Suprapubic skin (tissue), 4 donors: ENCODE measurements around the gene ARMC8.

Experiments used
- EP300 ChIP-seq: sonication (generic); formaldehyde crosslinking; IDR thresholded peaks from one replicate; pipeline ENCODE4 v1.6.1; 2017; ENCODE audit warnings: antibody characterized with exemption
- POLR2A ChIP-seq, 2 donors: fragments of 450-650 bp; IDR thresholded peaks; one replicate each; pipeline ENCODE4 v1.6.1; 2017; ENCODE audit warnings: antibody characterized with exemption in 2 of 2, mild to moderate bottlenecking in 2 of 2, moderate library complexity in 2 of 2
- POLR2AphosphoS5 ChIP-seq, 3 donors: sonication (generic); formaldehyde crosslinking; IDR thresholded peaks; one replicate each; pipeline ENCODE4 v1.6.1; 2017; ENCODE audit warnings: antibody characterized with exemption in 3 of 3
- TF ChIP-seq, protein P1 (sequence below), 2 donors: fragments of 200-600 bp in 1 of 2; fragments of 450-650 bp in 1 of 2; sonication (generic) in 1 of 2; IDR thresholded peaks; one replicate each; pipeline ENCODE4 v1.5.1; 2016 to 2019; ENCODE audit warnings: antibody characterized with exemption in 2 of 2, mild to moderate bottlenecking in 1 of 2, moderate library complexity in 1 of 2

DNA sequence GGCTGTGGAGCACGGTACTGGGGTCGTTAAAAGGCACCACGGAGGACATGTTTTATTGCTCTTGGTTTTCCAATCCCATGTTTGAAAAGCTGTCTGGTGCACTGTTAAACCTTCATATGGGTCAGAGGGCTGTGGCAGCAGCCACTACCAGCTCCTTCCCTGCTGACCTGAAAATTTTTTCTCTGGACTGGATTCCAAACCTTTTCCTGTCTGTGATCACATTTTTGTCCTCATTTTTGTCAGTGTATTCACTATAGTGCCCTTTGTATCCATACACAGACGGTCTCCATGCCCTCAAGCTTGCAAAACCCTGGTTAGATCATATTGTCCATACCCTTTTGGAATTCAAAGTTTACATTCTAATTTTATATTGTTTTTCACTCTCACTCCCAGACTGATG is 72.0 kb downstream of the ARMC8 start:
- TF ChIP-seq, protein P1, sequence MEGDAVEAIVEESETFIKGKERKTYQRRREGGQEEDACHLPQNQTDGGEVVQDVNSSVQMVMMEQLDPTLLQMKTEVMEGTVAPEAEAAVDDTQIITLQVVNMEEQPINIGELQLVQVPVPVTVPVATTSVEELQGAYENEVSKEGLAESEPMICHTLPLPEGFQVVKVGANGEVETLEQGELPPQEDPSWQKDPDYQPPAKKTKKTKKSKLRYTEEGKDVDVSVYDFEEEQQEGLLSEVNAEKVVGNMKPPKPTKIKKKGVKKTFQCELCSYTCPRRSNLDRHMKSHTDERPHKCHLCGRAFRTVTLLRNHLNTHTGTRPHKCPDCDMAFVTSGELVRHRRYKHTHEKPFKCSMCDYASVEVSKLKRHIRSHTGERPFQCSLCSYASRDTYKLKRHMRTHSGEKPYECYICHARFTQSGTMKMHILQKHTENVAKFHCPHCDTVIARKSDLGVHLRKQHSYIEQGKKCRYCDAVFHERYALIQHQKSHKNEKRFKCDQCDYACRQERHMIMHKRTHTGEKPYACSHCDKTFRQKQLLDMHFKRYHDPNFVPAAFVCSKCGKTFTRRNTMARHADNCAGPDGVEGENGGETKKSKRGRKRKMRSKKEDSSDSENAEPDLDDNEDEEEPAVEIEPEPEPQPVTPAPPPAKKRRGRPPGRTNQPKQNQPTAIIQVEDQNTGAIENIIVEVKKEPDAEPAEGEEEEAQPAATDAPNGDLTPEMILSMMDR (IDR thresholded peaks at IDR 0.05): no peak
- TF ChIP-seq POLR2AphosphoS5 (IDR thresholded peaks at IDR 0.05) (no peak), EP300 (no peak), POLR2A (IDR thresholded peaks at IDR 0.05) (no peak)
